CD4-positive, alpha-beta memory T cell (primary cell): ENCODE results near the gene RBMS3. TPM values are rescaled to one million over a fixed set of nuclear protein-coding genes. Genes with fewer than 3 reads are reported as not detected.

Source experiments
- CTCF ChIA-PET: fragments of 350-600 bp; sonication (Branson Sonifier 250); formaldehyde crosslinking; loops from one replicate; lab custom pipeline; 2021; ENCODE audit warnings: inconsistent platforms; ENCODE audit not compliant: partially characterized antibody; lab: Charles Lee
- POLR2A ChIA-PET: fragments of 350-600 bp; sonication (Branson Sonifier 250); formaldehyde crosslinking; loops from one replicate; lab custom pipeline; 2021; ENCODE audit not compliant: partially characterized antibody; lab: Charles Lee
- DNase-seq, 5 donors: peaks; one replicate each; pipeline versions ENCODE4 v3.0.0 to v3.0.0-alpha.2; 2020 to 2022; ENCODE audit warnings: mixed read lengths in 1 of 5
- H3K27ac ChIP-seq: one replicate; pipeline ENCODE4 v1.7.0; 2013; ENCODE audit warnings: low read depth, low read length
- H3K27me3 ChIP-seq: 2 replicates; pipeline ENCODE4 v1.7.0; 2013; ENCODE audit warnings: mild to moderate bottlenecking, low read length, moderate library complexity; ENCODE audit not compliant: insufficient read depth
- H3K36me3 ChIP-seq: 2 replicates; pipeline ENCODE4 v1.7.0; 2013; ENCODE audit warnings: mild to moderate bottlenecking, low read length, moderate library complexity; ENCODE audit not compliant: insufficient read depth
- H3K4me1 ChIP-seq: 2 replicates; pipeline ENCODE4 v1.7.0; 2013; ENCODE audit warnings: mild to moderate bottlenecking, low read length, moderate library complexity; ENCODE audit not compliant: insufficient read depth
- H3K4me3 ChIP-seq, 2 donors: one replicate each; pipeline ENCODE4 v1.7.0; 2013; ENCODE audit warnings: low read length in 2 of 2, mild to moderate bottlenecking in 1 of 2
- H3K9me3 ChIP-seq, 2 donors: one replicate each; pipeline ENCODE4 v1.7.0; 2013; ENCODE audit warnings: low read length in 2 of 2, control low read depth in 1 of 2; ENCODE audit not compliant: control insufficient read depth in 1 of 2
- H3K27ac Mint-ChIP-seq, 7 donors: one replicate each; pipeline ENCODE4 v1.8.0; 2020 to 2021; ENCODE audit warnings: mixed read lengths in 7 of 7, mild to moderate bottlenecking in 6 of 7, inconsistent platforms in 3 of 7, moderate library complexity in 3 of 7
- H3K27me3 Mint-ChIP-seq, 2 donors: one replicate each; pipeline ENCODE4 v1.8.0; 2020 to 2021; ENCODE audit warnings: mixed read lengths in 2 of 2
- H3K36me3 Mint-ChIP-seq, 2 donors: one replicate each; pipeline ENCODE4 v1.8.0; 2020 to 2021; ENCODE audit warnings: mixed read lengths in 2 of 2, inconsistent platforms in 1 of 2, mild to moderate bottlenecking in 1 of 2
- H3K4me1 Mint-ChIP-seq, 4 donors: one replicate each; pipeline ENCODE4 v1.8.0; 2020 to 2021; ENCODE audit warnings: mixed read lengths in 4 of 4, mild to moderate bottlenecking in 1 of 4
- H3K4me3 Mint-ChIP-seq, 8 donors: one replicate each; pipeline ENCODE4 v1.8.0; 2020 to 2021; ENCODE audit warnings: mixed read lengths in 8 of 8, mild to moderate bottlenecking in 7 of 8, moderate library complexity in 6 of 8, inconsistent platforms in 3 of 8
- H3K9me3 Mint-ChIP-seq, 8 donors: one replicate each; pipeline ENCODE4 v1.8.0; 2020 to 2021; ENCODE audit warnings: mixed read lengths in 8 of 8, mild to moderate bottlenecking in 5 of 8, inconsistent platforms in 3 of 8, moderate library complexity in 1 of 8
- intact Hi-C: fragments of 100-400 bp; cut with micrococcal nuclease; formaldehyde crosslinking; loops from one replicate; pipeline ENCODE4 v1.15.1; 2023
- polyA plus RNA-seq, 2 donors: library from polyadenylated mRNA; unstranded; fragments of 300-500 nt; fragmentation: Illumina TruSeq; gene quantifications; one replicate each; pipeline ENCODE4 v1.2.3, GENCODE V29; 2021
- total RNA-seq, 2 experiments: library from RNA; stranded (reverse); gene quantifications; one replicate each; pipeline ENCODE4 v1.2.3, GENCODE V29; 2021

The RBMS3 gene
- total and polyA plus RNA-seq, 4 experiments from 2014 or later: 0.70 to 1.6 (median 1.0) TPM; not detected in 1

- H3K9me3 ChIP-seq: no peaks in the 10 kb centered on the region
- H3K4me3 ChIP-seq: no peak overlapping the region
- no peaks in the 10 kb centered on the region for H3K4me1 ChIP-seq
- no peaks in the 10 kb centered on the region for H3K27me3 ChIP-seq
- H3K4me3 Mint-ChIP-seq: no peak overlapping the region
- H3K36me3 ChIP-seq: no peaks in the 10 kb centered on the region
- H3K27me3 Mint-ChIP-seq: no peaks in the 10 kb centered on the region
- H3K27ac ChIP-seq: no peak overlapping the region
- no peak for DNase-seq
- intact Hi-C loops: no loop called here
- H3K4me1 Mint-ChIP-seq: no peaks in the 10 kb centered on the region
- H3K27ac Mint-ChIP-seq: no peak overlapping the region
- ChIA-PET POLR2A (no interaction called here), CTCF (no interaction called here)
- H3K9me3 Mint-ChIP-seq: peaks cover 0 to 2% (median 0%) of the 10 kb centered on the region in 8 donors
- no peaks in the 10 kb centered on the region for H3K36me3 Mint-ChIP-seq
These were observed 244.5 kb downstream of the RBMS3 start for GRCh38 chr3:29525254-29525881.

- H3K4me1 ChIP-seq: no peaks in the 10 kb centered on the region
- intact Hi-C loops: no loop called here
- Mint-ChIP-seq H3K4me3 (no peak overlapping the region), H3K4me1 (no peaks in the 10 kb centered on the region), H3K27ac (no peak overlapping the region), H3K27me3 (no peaks in the 10 kb centered on the region), H3K36me3 (no peaks in the 10 kb centered on the region), H3K9me3 (peaks cover 0 to 4% (median 0%) of the 10 kb centered on the region in 8 donors)
- H3K9me3 ChIP-seq: no peaks in the 10 kb centered on the region
- no peak for DNase-seq
- H3K36me3 ChIP-seq: no peaks in the 10 kb centered on the region
- H3K4me3 ChIP-seq: no peak overlapping the region
- H3K27me3 ChIP-seq: no peaks in the 10 kb centered on the region
- POLR2A ChIA-PET: no interaction called here
- CTCF ChIA-PET: no interaction called here
- no peak overlapping the region for H3K27ac ChIP-seq
These were observed 246.4 kb downstream of the RBMS3 start for GRCh38 chr3:29527246-29527645.

- no peaks in the 10 kb centered on the region for H3K27me3 Mint-ChIP-seq
- no peaks in the 10 kb centered on the region for H3K4me1 Mint-ChIP-seq
- H3K9me3 Mint-ChIP-seq: peaks cover 0 to 4% (median 0%) of the 10 kb centered on the region in 8 donors
- Histone ChIP-seq H3K4me1 (no peaks in the 10 kb centered on the region), H3K4me3 (no peak overlapping the region), H3K27ac (no peak overlapping the region), H3K27me3 (no peaks in the 10 kb centered on the region), H3K9me3 (no peaks in the 10 kb centered on the region), H3K36me3 (no peaks in the 10 kb centered on the region)
- ChIA-PET CTCF (no interaction called here), POLR2A (no interaction called here)
- no peaks in the 10 kb centered on the region for H3K36me3 Mint-ChIP-seq
- H3K4me3 Mint-ChIP-seq: no peak overlapping the region
- intact Hi-C loops: no loop called here
- DNase-seq: no peak
- H3K27ac Mint-ChIP-seq: no peak overlapping the region
These were observed 250.8 kb downstream of the RBMS3 start for GRCh38 chr3:29531644-29532043.

GRCh38 chr3:29532473-29532872 is 251.6 kb downstream of the RBMS3 start:
- ChIA-PET POLR2A (no interaction called here), CTCF (no interaction called here)

DNA sequence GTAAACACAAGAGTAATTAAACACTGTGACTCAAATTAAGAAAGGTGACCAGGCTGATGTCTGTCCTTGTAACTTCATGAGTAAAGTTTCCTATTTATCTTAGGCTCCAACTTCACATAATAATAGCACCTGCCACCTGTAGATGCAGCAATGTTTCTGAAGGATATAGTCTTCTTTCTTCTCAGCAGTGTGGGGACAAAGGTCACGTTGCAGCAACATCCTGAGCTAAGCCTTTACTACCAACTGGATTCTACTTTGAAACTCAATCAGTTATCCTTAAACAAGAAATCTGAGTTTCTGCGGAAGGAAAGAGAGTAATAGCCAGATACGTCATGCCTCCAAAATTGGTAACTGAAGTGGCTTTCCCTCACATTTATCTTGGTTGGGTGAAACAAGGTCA is 253.1 kb downstream of the RBMS3 start:
- DNase-seq: no peak
- Histone ChIP-seq H3K27ac (no peak overlapping the region), H3K36me3 (no peaks in the 10 kb centered on the region), H3K9me3 (no peaks in the 10 kb centered on the region), H3K4me1 (no peaks in the 10 kb centered on the region), H3K27me3 (no peaks in the 10 kb centered on the region), H3K4me3 (no peak overlapping the region)
- Mint-ChIP-seq H3K4me1 (no peaks in the 10 kb centered on the region), H3K36me3 (no peaks in the 10 kb centered on the region), H3K4me3 (no peak overlapping the region), H3K27ac (no peak overlapping the region), H3K27me3 (no peaks in the 10 kb centered on the region), H3K9me3 (peaks cover 0 to 4% (median 0%) of the 10 kb centered on the region in 8 donors)
- intact Hi-C loops: no loop called here
- CTCF ChIA-PET: no interaction called here
- POLR2A ChIA-PET: no interaction called here

More at GRCh38 chr3:29532473-29532872, 251.6 kb downstream of the RBMS3 start:
- no peak overlapping the region for H3K4me3 Mint-ChIP-seq
- intact Hi-C loops: no loop called here
- Histone ChIP-seq H3K36me3 (no peaks in the 10 kb centered on the region), H3K4me3 (no peak overlapping the region), H3K27ac (no peak overlapping the region), H3K27me3 (no peaks in the 10 kb centered on the region), H3K4me1 (no peaks in the 10 kb centered on the region), H3K9me3 (no peaks in the 10 kb centered on the region)
- DNase-seq: no peak
- no peaks in the 10 kb centered on the region for H3K4me1 Mint-ChIP-seq
- H3K27ac Mint-ChIP-seq: no peak overlapping the region
- no peaks in the 10 kb centered on the region for H3K27me3 Mint-ChIP-seq
- peaks cover 0 to 4% (median 0%) of the 10 kb centered on the region in 8 donors for H3K9me3 Mint-ChIP-seq
- no peaks in the 10 kb centered on the region for H3K36me3 Mint-ChIP-seq

- H3K9me3 ChIP-seq: no peaks in the 10 kb centered on the region
- H3K27ac ChIP-seq: no peak overlapping the region
- no peak for DNase-seq
- H3K4me1 ChIP-seq: no peaks in the 10 kb centered on the region
- ChIA-PET POLR2A (no interaction called here), CTCF (no interaction called here)
- no peak overlapping the region for H3K27ac Mint-ChIP-seq
- no peaks in the 10 kb centered on the region for H3K4me1 Mint-ChIP-seq
- peaks cover 0 to 2% (median 0%) of the 10 kb centered on the region in 8 donors for H3K9me3 Mint-ChIP-seq
- H3K36me3 ChIP-seq: no peaks in the 10 kb centered on the region
- intact Hi-C loops: no loop called here
- no peak overlapping the region for H3K4me3 Mint-ChIP-seq
- H3K27me3 ChIP-seq: no peaks in the 10 kb centered on the region
- no peak overlapping the region for H3K4me3 ChIP-seq
- no peaks in the 10 kb centered on the region for H3K36me3 Mint-ChIP-seq
- no peaks in the 10 kb centered on the region for H3K27me3 Mint-ChIP-seq
These were observed 255.3 kb downstream of the RBMS3 start for GRCh38 chr3:29536016-29536758.

DNA sequence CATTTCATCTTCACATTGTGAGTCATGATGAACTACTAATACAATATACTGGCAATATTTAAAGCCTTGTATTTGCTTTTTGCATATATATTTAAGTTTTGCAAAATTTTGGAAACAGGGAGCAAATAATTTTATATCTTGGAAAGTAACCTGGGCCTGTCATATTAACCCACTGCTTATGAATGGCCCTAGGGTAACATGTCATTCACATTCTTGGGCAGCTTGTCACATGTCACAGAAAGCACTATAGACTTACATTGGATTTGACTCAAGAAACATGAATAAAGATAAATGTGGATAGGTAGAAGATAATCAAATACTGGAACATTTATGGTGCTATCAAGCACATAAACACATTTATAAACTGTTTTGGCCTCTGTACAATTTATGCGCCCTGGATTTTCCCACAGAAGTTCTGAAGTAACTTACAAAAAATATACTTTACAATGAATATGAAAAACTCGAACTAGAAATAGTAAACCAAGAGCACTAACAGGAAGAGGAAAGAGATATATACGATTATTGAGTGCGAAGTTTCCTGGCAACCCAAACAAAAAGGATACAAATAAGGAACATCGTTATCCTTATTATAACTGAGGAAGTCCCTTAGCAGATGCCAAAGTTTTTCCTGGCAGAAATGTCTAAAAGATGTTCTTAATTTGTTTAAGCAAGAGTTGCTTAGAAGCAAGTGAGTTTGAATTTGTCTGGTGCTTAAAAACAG is 257.2 kb downstream of the RBMS3 start:
- no peak overlapping the region for H3K4me3 ChIP-seq
- no peaks in the 10 kb centered on the region for H3K36me3 ChIP-seq
- Mint-ChIP-seq H3K4me3 (no peak overlapping the region), H3K4me1 (no peaks in the 10 kb centered on the region), H3K27me3 (no peaks in the 10 kb centered on the region), H3K9me3 (no peaks in the 10 kb centered on the region), H3K36me3 (no peaks in the 10 kb centered on the region), H3K27ac (no peak overlapping the region)
- no peak for DNase-seq
- H3K27me3 ChIP-seq: no peaks in the 10 kb centered on the region
- ChIA-PET CTCF (no interaction called here), POLR2A (no interaction called here)
- H3K27ac ChIP-seq: no peak overlapping the region
- intact Hi-C loops: no loop called here
- no peaks in the 10 kb centered on the region for H3K9me3 ChIP-seq
- no peaks in the 10 kb centered on the region for H3K4me1 ChIP-seq
